A549 (cell line): Measurements from ENCODE around the gene MYORG. TPM values are rescaled to one million over a fixed set of nuclear protein-coding genes. Genes with fewer than 3 reads are reported as not detected.

ENCODE experiments used
- ATAC-seq, 2 experiments: fragments of 200-7000 bp in 1 of 2; fragments of >200 bp in 1 of 2; cut with Nextera tagmentation in 1 of 2; cut with Tn5 transposase in 1 of 2; 3 replicates each; pipeline versions ENCODE4 v1.8.0 to v1.9.1; 2018 to 2020; ENCODE audit warnings: mild to moderate bottlenecking in 1 of 2, moderate library complexity in 1 of 2
- CTCF ChIA-PET: fragments of 300-600 bp; sonication (Branson Sonifier 250); formaldehyde crosslinking; extraction: SDS; loops from one replicate; lab custom pipeline; 2021; ENCODE audit warnings: antibody characterized with exemption, inconsistent platforms; lab: Yijun Ruan, JAX
- POLR2A ChIA-PET: fragments of 350-600 bp; formaldehyde crosslinking; extraction: SDS; loops from one replicate; lab custom pipeline; 2021; ENCODE audit warnings: antibody characterized with exemption, inconsistent platforms; lab: Yijun Ruan, JAX
- DNase-seq, 2 experiments: peaks; one replicate each; pipeline versions ENCODE4 v3.0.0 to v3.0.0-alpha.2; 2011 to 2016; ENCODE audit warnings: low read depth in 1 of 2, low spot score in 1 of 2
- FAIRE-seq: peaks from 2 replicates; lab custom pipeline; 2011; peaks lifted over from hg19 to GRCh38; lab: Jason Lieb, UNC
- H3K27ac ChIP-seq, 2 experiments: fragments of >200 bp; sonication (Bioruptor Twin); formaldehyde crosslinking; 3 replicates each; pipeline ENCODE4 v1.5.1; 2016 to 2017
- H3K4me1 ChIP-seq: fragments of >200 bp; sonication (Bioruptor Twin); formaldehyde crosslinking; 3 replicates; pipeline ENCODE4 v1.6.1; 2016
- H3K4me2 ChIP-seq: fragments of >200 bp; sonication (Bioruptor Twin); formaldehyde crosslinking; 3 replicates; pipeline ENCODE4 v1.6.1; 2016
- H3K4me3 ChIP-seq: fragments of >200 bp; sonication (Bioruptor Twin); formaldehyde crosslinking; 3 replicates; pipeline ENCODE4 v1.5.1; 2016
- H3K9me3 ChIP-seq: fragments of >200 bp; sonication (Bioruptor Twin); formaldehyde crosslinking; 3 replicates; pipeline ENCODE4 v1.6.1; 2016
- BHLHE40 ChIP-seq: IDR thresholded peaks from 2 replicates; pipeline ENCODE4 v1.6.1; 2012; ENCODE audit warnings: low read depth, low read length, inconsistent platforms
- CBX2 ChIP-seq: fragments of 200-600 bp; sonication (generic); IDR thresholded peaks from 2 replicates; pipeline ENCODE4 v1.6.1; 2016; ENCODE audit warnings: low read depth, mild to moderate bottlenecking, borderline replicate concordance
- FOXS1 ChIP-seq: fragments of 250-450 bp; sonication (Bioruptor Pico); IDR thresholded peaks from 2 replicates; pipeline ENCODE4 v1.5.0; 2020; ENCODE audit warnings: mild to moderate bottlenecking, moderate library complexity
- GATA3 ChIP-seq: IDR thresholded peaks from 2 replicates; pipeline ENCODE4 v1.6.1; 2012; ENCODE audit warnings: borderline replicate concordance
- HDAC2 ChIP-seq: fragments of 200-600 bp; sonication (generic); IDR thresholded peaks from 2 replicates; pipeline ENCODE4 v1.6.1; 2016
- HEYL ChIP-seq: fragments of 250-450 bp; sonication (Bioruptor Pico); IDR thresholded peaks from 2 replicates; pipeline ENCODE4 v1.8.0; 2021; ENCODE audit warnings: mild to moderate bottlenecking, moderate library complexity
- JUNB ChIP-seq: fragments of >200 bp; sonication (Bioruptor Twin); formaldehyde crosslinking; IDR thresholded peaks from 2 replicates; pipeline ENCODE4 v1.6.1; 2016
- MAFK ChIP-seq: fragments of 450-650 bp; IDR thresholded peaks from 2 replicates; pipeline ENCODE4 v1.6.1; 2014; ENCODE audit not compliant: partially characterized antibody
- MYC ChIP-seq: IDR thresholded peaks from 2 replicates; pipeline ENCODE4 v1.6.1; 2012; ENCODE audit warnings: mild to moderate bottlenecking, inconsistent platforms, low read length, improper control_type of control experiment, borderline replicate concordance
- NFE2L2 ChIP-seq: fragments of 150-350 bp; conservative IDR thresholded peaks from 2 replicates; pipeline ENCODE4 v1.6.1; 2014; ENCODE audit warnings: low read length
- NPAS2 ChIP-seq: fragments of 250-450 bp; sonication (Bioruptor Pico); IDR thresholded peaks from 2 replicates; pipeline ENCODE4 v1.8.0; 2022; ENCODE audit warnings: mild to moderate bottlenecking, moderate library complexity, borderline replicate concordance
- PHF8 ChIP-seq: fragments of 200-600 bp; sonication (generic); IDR thresholded peaks from 2 replicates; pipeline ENCODE4 v1.6.1; 2016; ENCODE audit warnings: low read depth, mild to moderate bottlenecking, antibody characterized with exemption, moderate library complexity, borderline replicate concordance
- POLR2A ChIP-seq: IDR thresholded peaks from 2 replicates; pipeline ENCODE4 v1.6.1; 2012; ENCODE audit warnings: mild to moderate bottlenecking, low read length
- POLR2AphosphoS2 ChIP-seq: conservative IDR thresholded peaks from 2 replicates; pipeline ENCODE4 v1.6.1; 2012; ENCODE audit warnings: low read length, improper control_type of control experiment, inconsistent platforms
- RARB ChIP-seq: fragments of 250-450 bp; sonication (Bioruptor Pico); IDR thresholded peaks from 2 replicates; pipeline ENCODE4 v1.8.0; 2021; ENCODE audit warnings: mild to moderate bottlenecking, moderate library complexity
- RCOR1 ChIP-seq: fragments of 150-350 bp; IDR thresholded peaks from 2 replicates; pipeline ENCODE4 v1.6.1; 2014; ENCODE audit warnings: antibody characterized with exemption, low read length, low read depth
- RNF2 ChIP-seq: fragments of 200-600 bp; sonication (generic); IDR thresholded peaks from 2 replicates; pipeline ENCODE4 v1.6.1; 2016; ENCODE audit warnings: low read depth, mild to moderate bottlenecking, antibody characterized with exemption, moderate library complexity, borderline replicate concordance
- SMC3 ChIP-seq: fragments of >200 bp; sonication (Bioruptor Twin); formaldehyde crosslinking; IDR thresholded peaks from 3 replicates; pipeline ENCODE4 v1.6.1; 2018; ENCODE audit warnings: inconsistent platforms
- TFCP2L1 ChIP-seq: fragments of 250-450 bp; sonication (Bioruptor Pico); IDR thresholded peaks from 2 replicates; pipeline ENCODE4 v1.5.0; 2021; ENCODE audit warnings: mild to moderate bottlenecking
- TP53 ChIP-seq: fragments of 250-450 bp; sonication (Bioruptor Pico); IDR thresholded peaks from 2 replicates; pipeline ENCODE4 v1.5.0; 2021; ENCODE audit warnings: mild to moderate bottlenecking, moderate library complexity
- ZC3H11A ChIP-seq: fragments of 450-650 bp; IDR thresholded peaks from 2 replicates; pipeline ENCODE4 v1.6.1; 2014; ENCODE audit warnings: antibody characterized with exemption, mild to moderate bottlenecking
- WGBS: methylation state at CpG from one replicate; pipeline ENCODE4 v1.1.6; 2017; ENCODE audit errors: missing lambda C conversion rate; 5-methylcytosine and 5-hydroxymethylcytosine counted together
- polyA plus RNA-seq, 4 experiments: library from polyadenylated mRNA; depleted of rRNA in 3 of 4; stranded (reverse); fragments of >200 nt; fragmentation: RNase III in 1 of 4; extraction: RNeasy Plus Mini Kit Qiagen cat#74134 plus additional on column Dnase treatment in 1 of 4; gene quantifications; 2 replicates in 3 of 4; 3 replicates in 1 of 4; pipeline ENCODE4 v1.2.3, GENCODE V29; 2011 to 2017
- TF ChIP-seq, protein P1 (sequence below): fragments of 150-350 bp; IDR thresholded peaks from 2 replicates; pipeline ENCODE4 v1.6.1; 2014; ENCODE audit warnings: low read depth, mild to moderate bottlenecking, low read length
- TF ChIP-seq, protein P2 (sequence below): IDR thresholded peaks from 2 replicates; pipeline ENCODE4 v1.6.1; 2012
- TF ChIP-seq, protein P3 (sequence below): fragments of >200 bp; sonication (Bioruptor Twin); formaldehyde crosslinking; IDR thresholded peaks from 2 replicates; pipeline ENCODE4 v1.6.1; 2016
- TF ChIP-seq, protein P4 (sequence below): fragments of 250-450 bp; sonication (Bioruptor Pico); IDR thresholded peaks from 2 replicates; pipeline ENCODE4 v1.5.0; 2021; ENCODE audit warnings: mild to moderate bottlenecking, moderate library complexity, borderline replicate concordance

MYORG gene
- polyA plus RNA-seq, 2 of the 4 experiments (the other 2 are of a cell fraction) = 2.2 to 4.1 TPM

DNA sequence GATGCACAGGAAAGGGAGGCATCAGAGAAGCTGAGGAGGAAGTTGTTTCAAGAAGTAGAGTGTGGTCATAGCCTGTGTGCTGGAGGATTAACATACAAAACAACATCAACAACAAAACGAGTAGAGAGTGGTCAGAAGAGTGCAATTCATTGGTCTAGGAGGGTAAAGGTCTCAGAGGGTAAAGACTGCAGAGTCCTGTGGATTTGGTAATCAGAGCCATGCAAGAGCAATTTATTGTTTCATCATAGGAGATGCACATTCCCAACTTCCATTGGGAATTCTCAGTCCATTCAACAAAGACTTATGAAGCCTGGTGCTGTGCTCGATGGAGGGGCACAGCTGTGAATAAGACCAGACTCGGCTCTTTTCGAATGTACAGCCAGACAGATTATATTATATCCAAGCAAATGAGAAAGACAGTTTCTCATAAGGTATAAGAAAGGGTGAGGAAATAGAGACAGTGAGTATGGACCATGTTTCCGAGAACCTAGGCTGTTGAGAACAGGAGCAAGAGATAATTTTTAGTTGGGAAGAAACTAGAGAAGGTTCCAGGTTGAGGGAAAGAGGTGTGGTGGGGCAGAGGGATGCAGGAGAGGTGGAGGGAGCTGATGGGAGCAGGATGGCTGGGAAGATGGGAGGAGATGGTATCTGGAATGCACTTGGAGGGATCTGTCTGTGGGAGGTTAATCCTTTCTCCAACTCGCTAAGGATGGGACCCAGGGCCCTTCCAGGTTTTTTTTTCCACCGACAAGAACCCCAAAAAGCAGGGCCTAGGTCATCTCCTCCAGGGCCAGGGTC lies 7.9 kb upstream of the MYORG start:
- CTCF ChIA-PET = interaction anchor here (0.6 to 19.7 kb wide), 3 partner anchors 19 to 935 kb away, joined by 3 to 417 read pairs (median 37); no protein-coding TSS in a partner anchor
- TF ChIP-seq CBX2 (no peak), BHLHE40 (no peak), MYC (no peak), TFCP2L1 (CRISPR knock-in tag) (no peak), MAFK (no peak), HDAC2 (no peak), JUNB (no peak), NFE2L2 (no peak), PHF8 (no peak)
- TF ChIP-seq, protein P1, sequence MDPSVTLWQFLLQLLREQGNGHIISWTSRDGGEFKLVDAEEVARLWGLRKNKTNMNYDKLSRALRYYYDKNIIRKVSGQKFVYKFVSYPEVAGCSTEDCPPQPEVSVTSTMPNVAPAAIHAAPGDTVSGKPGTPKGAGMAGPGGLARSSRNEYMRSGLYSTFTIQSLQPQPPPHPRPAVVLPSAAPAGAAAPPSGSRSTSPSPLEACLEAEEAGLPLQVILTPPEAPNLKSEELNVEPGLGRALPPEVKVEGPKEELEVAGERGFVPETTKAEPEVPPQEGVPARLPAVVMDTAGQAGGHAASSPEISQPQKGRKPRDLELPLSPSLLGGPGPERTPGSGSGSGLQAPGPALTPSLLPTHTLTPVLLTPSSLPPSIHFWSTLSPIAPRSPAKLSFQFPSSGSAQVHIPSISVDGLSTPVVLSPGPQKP = no peak
- TF ChIP-seq, protein P2, sequence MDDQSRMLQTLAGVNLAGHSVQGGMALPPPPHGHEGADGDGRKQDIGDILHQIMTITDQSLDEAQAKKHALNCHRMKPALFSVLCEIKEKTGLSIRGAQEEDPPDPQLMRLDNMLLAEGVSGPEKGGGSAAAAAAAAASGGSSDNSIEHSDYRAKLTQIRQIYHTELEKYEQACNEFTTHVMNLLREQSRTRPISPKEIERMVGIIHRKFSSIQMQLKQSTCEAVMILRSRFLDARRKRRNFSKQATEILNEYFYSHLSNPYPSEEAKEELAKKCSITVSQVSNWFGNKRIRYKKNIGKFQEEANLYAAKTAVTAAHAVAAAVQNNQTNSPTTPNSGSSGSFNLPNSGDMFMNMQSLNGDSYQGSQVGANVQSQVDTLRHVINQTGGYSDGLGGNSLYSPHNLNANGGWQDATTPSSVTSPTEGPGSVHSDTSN = no peak
- TF ChIP-seq, protein P3, sequence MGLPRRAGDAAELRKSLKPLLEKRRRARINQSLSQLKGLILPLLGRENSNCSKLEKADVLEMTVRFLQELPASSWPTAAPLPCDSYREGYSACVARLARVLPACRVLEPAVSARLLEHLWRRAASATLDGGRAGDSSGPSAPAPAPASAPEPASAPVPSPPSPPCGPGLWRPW = no peak
- 52% methylated on average over 7 of the region's 7 CpGs for WGBS
- DNase-seq (no peak), ATAC-seq (no peak), FAIRE-seq (no peak)
- Histone ChIP-seq H3K4me1 (peaks cover 13% of the 10 kb centered on the region), H3K9me3 (no peaks in the 10 kb centered on the region), H3K4me3 (no peak overlapping the region), H3K27ac (no peak overlapping the region), H3K4me2 (no peak overlapping the region)
- POLR2A ChIA-PET = no interaction called here

DNA sequence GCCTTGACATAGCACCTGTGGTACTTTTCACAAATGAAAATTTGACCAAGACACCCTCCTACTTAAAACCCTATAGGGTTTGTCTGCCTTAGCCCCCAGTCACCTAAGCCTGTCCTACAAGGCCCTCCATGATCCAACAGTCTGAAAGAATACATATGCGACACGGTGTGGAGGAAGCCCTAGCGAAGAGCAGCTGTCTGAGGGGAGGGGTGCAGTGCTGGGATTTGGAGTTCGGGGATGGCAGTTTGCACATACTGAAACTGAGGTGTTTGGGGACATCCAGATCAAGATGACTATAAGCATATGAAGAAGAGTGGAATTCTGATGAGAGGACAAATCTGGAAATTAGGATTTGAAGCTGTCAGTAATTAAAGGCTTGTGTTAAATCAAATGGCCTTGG lies 7.2 kb upstream of the MYORG start:
- FAIRE-seq = peak; percentile 61
- TF ChIP-seq POLR2A (no peak), HEYL (CRISPR knock-in tag) (no peak), NPAS2 (CRISPR knock-in tag) (no peak), JUNB (no peak), ZC3H11A (no peak), TFCP2L1 (CRISPR knock-in tag) (no peak), SMC3 (no peak), PHF8 (no peak), POLR2AphosphoS2 (no peak), TP53 (CRISPR knock-in tag) (no peak), RCOR1 (no peak), NFE2L2 (no peak), RARB (no peak), RNF2 (no peak), FOXS1 (CRISPR knock-in tag) (no peak), GATA3 (no peak)
- TF ChIP-seq, protein P4, sequence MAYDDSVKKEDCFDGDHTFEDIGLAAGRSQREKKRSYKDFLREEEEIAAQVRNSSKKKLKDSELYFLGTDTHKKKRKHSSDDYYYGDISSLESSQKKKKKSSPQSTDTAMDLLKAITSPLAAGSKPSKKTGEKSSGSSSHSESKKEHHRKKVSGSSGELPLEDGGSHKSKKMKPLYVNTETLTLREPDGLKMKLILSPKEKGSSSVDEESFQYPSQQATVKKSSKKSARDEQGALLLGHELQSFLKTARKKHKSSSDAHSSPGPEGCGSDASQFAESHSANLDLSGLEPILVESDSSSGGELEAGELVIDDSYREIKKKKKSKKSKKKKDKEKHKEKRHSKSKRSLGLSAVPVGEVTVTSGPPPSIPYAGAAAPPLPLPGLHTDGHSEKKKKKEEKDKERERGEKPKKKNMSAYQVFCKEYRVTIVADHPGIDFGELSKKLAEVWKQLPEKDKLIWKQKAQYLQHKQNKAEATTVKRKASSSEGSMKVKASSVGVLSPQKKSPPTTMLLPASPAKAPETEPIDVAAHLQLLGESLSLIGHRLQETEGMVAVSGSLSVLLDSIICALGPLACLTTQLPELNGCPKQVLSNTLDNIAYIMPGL (CRISPR knock-in tag) = no peak
- TF ChIP-seq, all 56 proteins: peak for 0
- 76% methylated on average over 4 of the region's 4 CpGs for WGBS

More for the DNA sequence above, 7.2 kb upstream of the MYORG start:
- POLR2A ChIA-PET = no interaction called here
- H3K27ac ChIP-seq = no peak overlapping the region
- DNase-seq (no peak), ATAC-seq (no peak)
- H3K4me2 ChIP-seq = no peak overlapping the region
- H3K9me3 ChIP-seq = no peaks in the 10 kb centered on the region
- CTCF ChIA-PET = interaction anchor here (5.7 to 19.7 kb wide), 2 partner anchors 20 to 42 kb away, joined by 37 to 417 read pairs; no protein-coding TSS in a partner anchor
- peaks cover 13% of the 10 kb centered on the region for H3K4me1 ChIP-seq
- no peak overlapping the region for H3K4me3 ChIP-seq
